ENCODE data around the gene ZNF185. TPM values are rescaled to one million over a fixed set of nuclear protein-coding genes. Genes with fewer than 3 reads are reported as not detected.

ZNF185 gene
- total and polyA plus RNA-seq, 2 donors (not counting 3 experiments of a cell fraction or from before 2014, with no cell fraction given) = 18.7 to 31.6 TPM

GRCh38 chrX:152873361-152873760 lies 24.5 kb upstream of the ZNF185 start:
- dilution Hi-C loops (cut with MboI; ENCODE audit: extremely low pct_ligation_motif_present, low sequenced_read_pairs) = no loop called here
- Histone ChIP-seq H3K4me3 (replicated peaks in 1 of 3; ENCODE audit: insufficient read depth in 1 of 3, low read depth in 1 of 3, low read length in 3 of 3) (no peak overlapping the region), H2AFZ (ENCODE audit: low read depth, low read length) (no peak overlapping the region), H3K79me2 (ENCODE audit: control insufficient read depth, insufficient read depth, low read length) (no peaks in the 10 kb centered on the region), H3K36me3 (ENCODE audit: control insufficient read depth in 2 of 2, extremely low read depth in 1 of 2, insufficient read depth in 2 of 2, low read length in 2 of 2) (peaks cover 0 to 10% of the 10 kb centered on the region in 2 experiments), H3K9me3 (replicated peaks; ENCODE audit: control insufficient read depth, insufficient read depth, low read length) (no peaks in the 10 kb centered on the region), H3K4me1 (ENCODE audit: control insufficient read depth, extremely low read depth, insufficient read depth, low read length) (no peaks in the 10 kb centered on the region), H3K9me1 (replicated peaks; ENCODE audit: control insufficient read depth, extremely low read depth, insufficient read depth, low read length) (no peaks in the 10 kb centered on the region), H3K4me2 (ENCODE audit: insufficient read depth, low read length) (no peak overlapping the region), H3K27ac (ENCODE audit: insufficient read depth, low read depth, low read length) (no peak overlapping the region), H4K20me1 (replicated peaks; ENCODE audit: control insufficient read depth, extremely low read depth, insufficient read depth, low read length) (no peaks in the 10 kb centered on the region), H3K9ac (replicated peaks; ENCODE audit: extremely low read depth, insufficient read depth, low read length) (no peak overlapping the region), H3K27me3 (ENCODE audit: control insufficient read depth in 2 of 2, insufficient read depth in 2 of 2, low read length in 2 of 2) (no peaks in the 10 kb centered on the region)
- no TSS peak for BruUV-seq (replicated peaks)
- TF ChIP-seq, protein P1, sequence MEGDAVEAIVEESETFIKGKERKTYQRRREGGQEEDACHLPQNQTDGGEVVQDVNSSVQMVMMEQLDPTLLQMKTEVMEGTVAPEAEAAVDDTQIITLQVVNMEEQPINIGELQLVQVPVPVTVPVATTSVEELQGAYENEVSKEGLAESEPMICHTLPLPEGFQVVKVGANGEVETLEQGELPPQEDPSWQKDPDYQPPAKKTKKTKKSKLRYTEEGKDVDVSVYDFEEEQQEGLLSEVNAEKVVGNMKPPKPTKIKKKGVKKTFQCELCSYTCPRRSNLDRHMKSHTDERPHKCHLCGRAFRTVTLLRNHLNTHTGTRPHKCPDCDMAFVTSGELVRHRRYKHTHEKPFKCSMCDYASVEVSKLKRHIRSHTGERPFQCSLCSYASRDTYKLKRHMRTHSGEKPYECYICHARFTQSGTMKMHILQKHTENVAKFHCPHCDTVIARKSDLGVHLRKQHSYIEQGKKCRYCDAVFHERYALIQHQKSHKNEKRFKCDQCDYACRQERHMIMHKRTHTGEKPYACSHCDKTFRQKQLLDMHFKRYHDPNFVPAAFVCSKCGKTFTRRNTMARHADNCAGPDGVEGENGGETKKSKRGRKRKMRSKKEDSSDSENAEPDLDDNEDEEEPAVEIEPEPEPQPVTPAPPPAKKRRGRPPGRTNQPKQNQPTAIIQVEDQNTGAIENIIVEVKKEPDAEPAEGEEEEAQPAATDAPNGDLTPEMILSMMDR (IDR thresholded peaks at IDR 0.05; ENCODE audit: extremely low read depth in 1 of 2, insufficient read depth in 1 of 2, low read depth in 1 of 2, low read length in 2 of 2) = no peak
- POLR2A ChIA-PET = interaction anchor here (0.7 kb wide), 1 partner anchor 882 kb away, joined by 3 read pairs; no protein-coding TSS in a partner anchor
- CTCF ChIA-PET = interaction anchor here (1.2 kb wide), 1 partner anchor 53 kb away, joined by 3 read pairs; no protein-coding TSS in a partner anchor
- DNase-seq (ENCODE audit: low read depth, low spot score) (no peak), FAIRE-seq (no peak)
- intact Hi-C loops (cut with micrococcal nuclease) = no loop called here

DNA sequence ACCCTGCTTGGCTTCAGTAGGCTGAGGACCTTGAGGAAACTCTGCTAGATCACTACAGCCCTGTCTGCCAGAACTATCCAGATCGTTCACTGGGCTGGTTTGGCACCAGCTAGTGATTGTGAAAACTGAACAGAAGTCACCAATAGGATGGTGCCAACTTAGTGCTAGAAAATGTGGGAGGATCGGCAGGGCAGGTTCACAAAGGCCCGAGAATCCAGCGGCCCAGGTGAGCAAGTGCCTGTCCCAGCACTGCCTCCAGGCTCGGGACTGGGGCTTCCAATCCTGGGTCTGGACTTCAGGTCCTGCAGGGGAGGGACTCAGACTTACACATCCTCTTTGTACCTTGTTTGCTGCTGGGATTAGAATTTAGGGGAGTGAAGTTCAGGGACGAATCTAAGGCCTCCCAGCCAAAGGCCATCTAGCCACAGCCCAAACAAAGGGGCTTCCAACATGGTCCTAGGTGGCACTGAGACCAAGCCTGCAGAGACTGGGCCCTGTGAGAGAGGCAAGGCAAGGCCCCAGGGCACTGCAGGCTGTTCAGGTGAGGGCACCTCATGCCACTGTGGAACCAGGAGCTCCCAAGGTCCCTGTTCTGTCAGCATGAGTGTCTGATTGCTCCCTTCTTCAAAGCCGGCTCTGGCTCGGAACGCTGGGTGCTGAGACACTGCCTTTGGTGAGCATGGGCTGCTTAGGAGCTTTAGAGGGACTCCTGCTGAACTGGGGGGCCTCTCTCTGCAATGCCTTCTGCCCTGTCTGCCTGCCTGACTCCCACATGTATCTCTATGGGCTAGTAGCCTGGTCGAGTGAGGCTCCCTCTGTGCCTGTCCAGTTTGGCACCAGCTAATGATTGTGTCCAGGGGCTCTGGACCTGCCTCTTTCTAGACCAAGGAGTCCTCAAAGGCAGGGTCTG lies 20.7 kb upstream of the ZNF185 start:
- Histone ChIP-seq H3K9me1 (replicated peaks; ENCODE audit: control insufficient read depth, extremely low read depth, insufficient read depth, low read length) (no peaks in the 10 kb centered on the region), H3K4me3 (replicated peaks in 1 of 3; ENCODE audit: insufficient read depth in 1 of 3, low read depth in 1 of 3, low read length in 3 of 3) (no peak overlapping the region), H3K4me2 (ENCODE audit: insufficient read depth, low read length) (no peak overlapping the region), H3K9ac (replicated peaks; ENCODE audit: extremely low read depth, insufficient read depth, low read length) (no peak overlapping the region), H3K9me3 (replicated peaks; ENCODE audit: control insufficient read depth, insufficient read depth, low read length) (no peaks in the 10 kb centered on the region), H3K4me1 (ENCODE audit: control insufficient read depth, extremely low read depth, insufficient read depth, low read length) (no peaks in the 10 kb centered on the region), H3K27ac (ENCODE audit: insufficient read depth, low read depth, low read length) (no peak overlapping the region), H3K36me3 (ENCODE audit: control insufficient read depth in 2 of 2, extremely low read depth in 1 of 2, insufficient read depth in 2 of 2, low read length in 2 of 2) (no peaks in the 10 kb centered on the region), H3K79me2 (ENCODE audit: control insufficient read depth, insufficient read depth, low read length) (no peaks in the 10 kb centered on the region), H3K27me3 (ENCODE audit: control insufficient read depth in 2 of 2, insufficient read depth in 2 of 2, low read length in 2 of 2) (no peaks in the 10 kb centered on the region), H2AFZ (ENCODE audit: low read depth, low read length) (no peak overlapping the region), H4K20me1 (replicated peaks; ENCODE audit: control insufficient read depth, extremely low read depth, insufficient read depth, low read length) (no peaks in the 10 kb centered on the region)
- BruUV-seq (replicated peaks) = no TSS peak
- dilution Hi-C loops (cut with MboI; ENCODE audit: extremely low pct_ligation_motif_present, low sequenced_read_pairs) (no loop called here), intact Hi-C loops (cut with micrococcal nuclease) (no loop called here)
- DNase-seq (ENCODE audit: low read depth, low spot score) = no peak
- TF ChIP-seq POLR2A (IDR thresholded peaks at IDR 0.05; ENCODE audit: low read depth, low read length) = no peak
- POLR2A ChIA-PET = no interaction called here
- CTCF ChIA-PET = no interaction called here
- no peak for FAIRE-seq

Data from endothelial cell of umbilical vein (primary cell).